ENCODE results near the gene CSTF1. TPM values are rescaled to one million over a fixed set of nuclear protein-coding genes. Genes with fewer than 3 reads are reported as not detected.

Gene CSTF1
- polyA plus RNA-seq, 1 donor = 26.2 TPM

- no peak for DNase-seq (ENCODE audit: low read depth)
Measured at GRCh38 chr20:56454754-56455153, 62.3 kb downstream of the CSTF1 start.

Other genes starting within 250 kb of the CSTF1 start
- gene MC3R, start 143.9 kb upstream of the CSTF1 start, polyA plus RNA-seq (ENCODE audit: insufficient read length) = not detected
- 36.4 TPM for gene FAM210B, start 33.7 kb upstream of the CSTF1 start, polyA plus RNA-seq (ENCODE audit: insufficient read length)
- gene AURKA, start 430 bp upstream of the CSTF1 start, polyA plus RNA-seq (ENCODE audit: insufficient read length) = 7.0 TPM
- 7.0 TPM for gene CASS4, start 19.6 kb downstream of the CSTF1 start, polyA plus RNA-seq (ENCODE audit: insufficient read length)
- 101 TPM for gene RTF2, start 76.0 kb downstream of the CSTF1 start, polyA plus RNA-seq (ENCODE audit: insufficient read length)
- gene FAM209A, start 132.1 kb downstream of the CSTF1 start, polyA plus RNA-seq (ENCODE audit: insufficient read length) = not detected
- gene FAM209B, start 140.6 kb downstream of the CSTF1 start, polyA plus RNA-seq (ENCODE audit: insufficient read length) = 0.27 TPM
- gene TFAP2C, start 236.7 kb downstream of the CSTF1 start, polyA plus RNA-seq (ENCODE audit: insufficient read length) = not detected

Data from forelimb muscle (tissue), 1 donor.